Measurements from ENCODE around the gene GSTA1.

DNA sequence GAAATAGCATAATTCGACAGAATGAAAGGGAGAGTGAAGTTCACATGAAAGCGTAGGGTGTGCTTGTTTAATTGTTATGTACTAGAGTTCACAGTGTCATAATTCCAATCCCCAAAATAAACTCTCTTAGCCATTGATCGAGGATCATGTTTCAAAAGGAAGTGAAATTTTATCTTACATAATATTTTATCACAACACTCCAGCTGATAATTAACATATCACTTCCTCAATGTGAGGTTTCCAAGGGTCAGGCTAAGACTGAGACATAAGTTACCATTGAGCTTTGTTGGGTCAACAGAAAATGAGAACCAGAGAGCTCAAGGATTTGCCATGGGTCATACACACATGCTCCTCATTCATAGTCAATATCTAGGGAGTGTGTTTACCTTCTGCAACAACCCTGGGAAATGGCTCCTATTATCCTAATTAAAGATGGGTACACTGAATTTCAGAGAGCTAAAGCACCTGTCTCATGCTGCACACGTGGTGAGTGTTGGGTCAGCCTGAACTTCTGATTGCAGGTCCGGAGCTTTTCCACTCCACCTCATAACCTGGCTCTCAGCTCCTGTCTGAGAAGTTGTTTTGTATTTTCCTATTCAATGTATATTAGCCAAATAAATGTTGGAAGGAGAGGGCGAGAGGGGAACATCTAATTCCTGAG lies 43.4 kb downstream of the GSTA1 start:
- no peak for TF ChIP-seq CTCF (IDR thresholded peaks at IDR 0.05)
- TF ChIP-seq POLR2AphosphoS5 (IDR thresholded peaks at IDR 0.05) = no peak
- no peak for TF ChIP-seq POLR2A (IDR thresholded peaks at IDR 0.05)
